HS-5 (cell line): Measurements from ENCODE around the gene CDH13.
A peak's percentile ranks its signal among the peaks of the same experiment; 100 is the strongest.

Experiments used
- DNase-seq: peaks from one replicate; pipeline ENCODE4 v3.0.0-alpha.2; 2012; ENCODE audit warnings: low read depth

The CDH13 gene

DNA sequence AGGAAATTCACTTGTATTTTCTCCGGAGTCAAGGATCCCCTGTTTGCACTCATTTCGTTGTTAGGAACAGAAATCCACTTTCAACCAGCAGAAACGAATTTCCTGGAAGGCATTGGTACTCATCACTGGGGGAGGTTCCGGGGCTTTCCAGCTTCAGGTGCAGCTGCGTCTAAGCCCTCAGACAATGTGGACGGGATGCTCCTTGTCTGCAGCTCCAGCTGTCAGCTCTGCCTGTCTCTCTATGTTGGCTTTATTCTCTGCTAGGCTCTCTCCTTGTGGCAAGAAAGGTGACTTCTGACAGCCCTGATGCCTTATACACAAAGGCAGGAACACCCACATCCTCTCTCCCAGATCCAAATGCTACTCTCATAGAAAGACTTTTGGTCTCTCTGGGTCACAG, 997.1 kb downstream of the CDH13 start:
- no peak for DNase-seq

DNA sequence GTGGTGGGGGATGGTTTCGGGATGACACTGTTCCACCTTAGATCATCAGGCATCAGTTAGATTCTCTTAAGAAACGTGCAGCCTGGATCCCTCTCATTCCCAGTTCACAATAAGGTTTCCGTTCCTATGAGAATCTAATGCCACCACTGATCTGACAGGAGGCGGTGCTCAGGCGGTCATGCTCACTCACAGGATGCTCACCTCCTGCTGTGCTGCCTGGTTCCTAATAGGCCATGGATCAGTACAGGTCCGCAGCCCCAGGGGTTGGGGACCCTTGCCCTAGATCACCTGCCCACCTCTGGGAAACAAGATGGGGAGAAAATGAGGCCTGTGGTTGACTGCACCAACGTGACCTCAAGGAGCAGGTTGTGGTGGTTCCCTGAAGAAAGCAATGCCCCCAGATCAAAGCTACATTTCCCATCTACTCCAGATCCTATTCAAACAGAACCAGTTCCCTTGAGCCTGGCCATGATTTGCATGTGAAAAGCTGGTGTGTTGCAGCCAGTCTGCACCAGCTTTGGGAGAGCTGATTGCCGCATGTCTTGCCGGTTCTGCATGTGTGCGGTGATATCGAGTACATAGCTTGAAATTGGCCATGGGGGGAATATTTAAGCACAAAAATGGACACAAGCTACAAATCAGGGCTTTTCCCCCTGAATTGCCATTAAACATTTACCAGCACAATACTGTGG, 997.8 kb downstream of the CDH13 start:
- DNase-seq = no peak

DNA sequence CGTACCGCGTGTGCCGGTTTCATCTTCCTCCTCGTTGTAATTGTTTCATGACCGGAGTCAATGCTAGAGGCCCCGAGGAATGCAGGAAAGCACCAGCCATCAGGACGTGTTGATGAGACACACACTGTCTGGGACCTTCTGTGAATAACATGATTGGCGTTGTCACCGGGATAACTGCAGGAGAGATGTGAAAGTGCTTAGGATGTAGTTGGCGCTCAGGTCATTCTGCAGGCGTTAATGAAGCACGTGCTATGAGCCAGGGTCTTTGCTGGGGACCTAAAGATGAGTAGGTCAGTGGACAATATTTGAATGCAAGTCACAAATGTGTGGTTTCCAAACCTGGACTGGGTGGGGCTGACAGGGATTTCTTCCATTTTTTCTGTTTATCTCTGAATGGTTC, 999.4 kb downstream of the CDH13 start:
- no peak for DNase-seq

DNA sequence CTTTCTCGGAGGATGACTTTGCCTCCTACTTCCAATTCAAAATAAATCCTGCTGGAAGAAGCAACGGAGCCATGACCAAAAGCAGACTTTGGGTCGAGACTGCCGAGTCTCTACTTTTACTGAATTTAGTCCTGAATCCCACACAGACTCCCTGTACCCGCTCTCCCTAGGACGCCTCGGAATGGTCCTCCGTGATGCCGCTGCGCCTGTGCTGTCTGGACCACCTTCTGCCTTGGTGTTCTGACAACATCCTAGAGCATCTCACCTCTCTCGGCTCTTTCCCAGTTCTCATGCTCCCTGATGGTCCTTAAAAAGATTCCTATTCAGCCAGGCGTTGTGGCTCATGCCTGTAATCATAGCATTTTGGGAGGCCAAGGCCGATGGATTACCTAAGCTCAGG, 999.9 kb downstream of the CDH13 start:
- DNase-seq = no peak

DNA sequence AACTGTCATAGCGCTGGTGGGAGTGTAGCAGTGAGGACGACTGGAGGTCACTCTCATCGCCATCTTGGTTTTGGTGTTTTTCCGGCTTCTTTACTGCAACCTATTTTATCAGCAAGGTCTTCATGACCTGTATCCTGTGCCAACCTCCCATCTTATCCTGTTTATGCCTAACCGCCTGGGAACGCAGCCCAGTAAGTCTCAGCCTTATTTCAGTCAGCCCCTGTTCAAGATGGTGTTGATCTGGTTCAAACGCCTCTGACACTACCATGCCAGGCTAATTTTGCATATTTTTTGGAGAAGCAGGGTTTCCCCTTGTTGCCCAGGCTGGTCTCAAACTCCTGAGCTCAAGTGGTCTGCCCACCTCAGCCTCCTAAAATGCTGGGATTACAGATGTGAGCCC, 1001.2 kb downstream of the CDH13 start:
- no peak for DNase-seq

DNA sequence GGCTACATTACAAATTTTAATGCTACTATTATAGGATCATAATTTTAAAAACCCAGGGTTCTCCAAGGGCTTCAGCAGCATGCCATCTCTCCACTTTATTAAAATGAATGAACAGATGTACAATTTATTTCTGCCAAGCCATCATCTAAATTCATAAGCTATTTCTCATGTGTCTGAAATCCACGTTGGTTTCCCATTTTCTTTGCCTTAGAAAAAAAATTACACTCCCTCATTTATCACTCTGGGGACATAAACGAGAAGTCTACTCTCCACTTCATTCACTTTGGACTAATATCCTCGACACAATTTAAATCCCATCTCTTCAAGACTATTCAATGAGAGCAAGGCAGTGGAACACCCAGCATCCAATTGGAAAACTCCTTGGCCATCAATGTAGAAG, 1002.7 kb downstream of the CDH13 start:
- DNase-seq = no peak

DNA sequence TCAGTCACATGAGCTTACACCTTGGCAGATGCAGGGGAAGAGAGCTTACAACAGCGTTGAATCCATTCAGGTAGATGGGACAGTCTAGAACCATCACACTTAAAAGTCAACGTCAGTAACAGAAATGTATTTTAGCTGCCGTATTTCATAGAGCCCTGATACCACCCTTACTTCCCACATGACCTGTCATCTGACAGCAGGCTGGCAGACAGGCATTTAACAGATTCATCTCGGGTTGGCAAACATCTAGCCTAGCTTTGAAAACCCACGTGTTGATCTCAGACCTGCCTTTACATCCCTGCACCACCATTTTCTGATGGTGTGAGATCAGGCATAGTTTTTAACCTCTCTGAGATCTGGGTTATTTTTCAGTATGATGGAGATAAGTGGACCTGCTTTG, 1003.1 kb downstream of the CDH13 start:
- no peak for DNase-seq

DNA sequence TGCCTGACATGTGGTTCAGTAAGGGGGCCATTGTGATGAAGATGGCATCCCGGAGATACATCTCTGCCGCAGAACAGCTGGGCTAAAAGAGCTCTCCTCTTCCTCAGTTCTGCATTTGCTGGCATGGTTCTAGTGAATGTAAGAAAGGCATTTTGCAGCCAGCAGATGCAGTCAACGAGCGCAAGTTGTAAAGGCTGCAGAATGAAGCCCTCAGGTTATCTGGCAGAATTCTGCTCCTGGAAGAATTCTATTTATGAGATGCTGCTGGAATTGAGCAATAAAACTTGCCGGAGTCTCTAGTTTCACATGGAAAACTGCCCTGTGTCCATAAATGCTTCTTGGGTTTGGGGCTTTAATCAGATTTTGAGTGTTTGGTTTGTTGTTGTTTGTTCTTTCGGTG, 1004.2 kb downstream of the CDH13 start:
- no peak for DNase-seq

DNA sequence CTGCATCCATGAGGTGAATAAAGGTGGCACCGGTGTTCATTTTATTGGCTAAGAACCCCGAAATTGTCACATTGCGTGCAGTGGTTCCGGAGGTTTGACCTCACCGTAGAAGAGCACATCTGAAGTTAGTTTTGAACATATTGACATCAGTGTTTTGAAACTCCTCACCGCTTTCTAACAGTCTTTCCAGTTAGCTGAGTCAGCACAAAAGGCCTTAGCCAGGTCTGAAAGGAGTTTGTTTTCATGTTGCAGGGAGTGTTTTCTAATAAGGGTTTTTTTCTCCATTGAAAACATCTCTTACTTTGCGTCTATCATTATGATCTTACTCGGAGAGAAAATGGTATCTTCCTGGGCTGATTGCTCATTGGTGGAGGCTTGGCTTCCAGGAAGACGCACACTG, 1006.5 kb downstream of the CDH13 start:
- no peak for DNase-seq

DNA sequence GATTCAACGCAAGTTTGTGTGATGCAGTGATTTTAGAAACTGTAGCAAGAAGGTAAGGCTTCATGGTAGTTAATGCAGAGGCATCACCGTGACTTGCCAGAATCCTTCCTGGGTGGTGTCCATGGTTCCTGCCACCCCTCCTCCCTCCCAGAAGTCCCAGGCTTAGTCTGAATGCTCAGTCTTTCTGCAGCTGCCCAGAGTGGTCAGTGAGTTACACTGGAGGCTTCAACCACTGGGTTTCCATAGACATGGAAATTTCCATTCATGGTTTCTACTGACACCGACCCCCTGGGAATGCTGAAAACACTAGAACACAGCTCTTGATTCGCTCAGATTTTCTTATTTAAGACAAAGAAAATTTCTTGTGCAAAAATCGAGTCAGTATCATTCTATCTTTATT, 1021.6 kb downstream of the CDH13 start:
- DNase-seq = no peak

DNA sequence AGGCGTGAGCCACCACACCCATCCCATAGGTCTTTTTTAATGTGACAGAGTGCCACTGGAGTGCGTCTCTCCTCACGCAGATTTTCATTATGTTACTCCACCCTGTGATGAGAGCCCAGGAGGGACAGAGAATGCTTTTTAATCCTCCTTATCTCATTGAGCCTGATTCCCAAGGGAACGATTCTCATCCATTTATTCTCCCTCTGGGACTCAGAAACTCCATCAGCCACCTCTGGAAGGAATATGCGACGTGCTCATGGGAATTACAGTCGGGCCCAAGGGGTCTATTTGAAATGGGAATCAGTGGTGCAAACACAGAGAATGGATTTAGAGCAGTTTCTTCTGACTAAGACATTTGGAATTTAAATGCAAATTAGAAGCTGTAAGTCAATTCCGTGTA, 1025.1 kb downstream of the CDH13 start:
- no peak for DNase-seq

DNA sequence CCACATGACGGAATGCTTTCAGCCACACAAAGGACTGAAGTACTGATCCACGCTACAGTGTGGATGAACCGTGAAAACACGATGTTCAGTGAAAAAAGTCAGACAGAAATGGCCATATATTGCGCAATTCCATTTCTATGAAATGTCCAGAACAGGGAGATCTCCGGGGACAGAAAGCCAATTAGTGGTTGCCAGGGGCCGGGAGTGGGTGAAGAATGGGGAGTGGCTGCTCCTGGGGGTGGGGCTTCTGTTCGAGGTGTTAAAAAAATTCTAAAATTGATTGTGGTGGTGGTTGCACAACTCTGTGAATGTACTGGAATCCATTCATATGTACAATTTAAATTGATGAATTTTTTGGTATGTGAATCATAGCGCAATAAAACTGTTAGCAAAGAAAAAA, 1026.2 kb downstream of the CDH13 start:
- peak; percentile 5 for DNase-seq

DNA sequence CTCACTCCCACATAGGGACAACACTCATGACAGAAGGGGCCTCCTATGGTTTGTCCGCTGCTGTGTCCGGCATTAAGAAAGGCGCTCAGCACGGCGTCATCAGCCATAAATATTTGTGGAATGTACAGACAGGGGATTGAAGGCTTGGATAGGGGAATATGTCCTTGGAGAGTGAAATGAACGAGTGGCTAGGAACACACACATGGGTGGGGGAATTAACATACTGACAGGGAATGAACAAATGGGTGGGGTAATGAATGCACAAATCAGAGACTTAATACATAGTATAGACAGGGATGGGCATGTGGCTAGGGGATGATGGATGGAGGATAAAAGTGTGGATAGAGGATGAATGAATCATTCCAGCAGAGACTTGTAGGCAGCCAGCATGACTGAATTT, 1027.0 kb downstream of the CDH13 start:
- peak; percentile 26 for DNase-seq

DNA sequence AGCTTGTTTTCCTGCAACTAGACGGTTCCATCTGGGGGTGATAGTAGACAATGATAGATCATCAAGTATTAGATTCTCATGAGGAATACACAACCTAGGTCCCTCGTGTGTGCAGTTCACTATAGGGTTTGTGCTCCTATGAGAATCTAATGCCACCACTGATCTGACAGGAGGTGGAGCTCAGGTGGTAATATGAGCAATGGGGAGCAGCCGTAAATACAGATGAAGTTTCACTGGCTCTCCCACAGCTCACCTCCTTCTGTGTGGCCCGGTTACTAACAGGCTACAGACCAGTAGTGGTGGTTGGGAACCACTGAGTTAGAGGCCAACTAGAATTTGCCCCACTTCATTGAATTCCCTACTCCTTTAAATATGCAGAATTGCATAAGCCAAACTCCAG, 1033.5 kb downstream of the CDH13 start:
- DNase-seq = no peak

DNA sequence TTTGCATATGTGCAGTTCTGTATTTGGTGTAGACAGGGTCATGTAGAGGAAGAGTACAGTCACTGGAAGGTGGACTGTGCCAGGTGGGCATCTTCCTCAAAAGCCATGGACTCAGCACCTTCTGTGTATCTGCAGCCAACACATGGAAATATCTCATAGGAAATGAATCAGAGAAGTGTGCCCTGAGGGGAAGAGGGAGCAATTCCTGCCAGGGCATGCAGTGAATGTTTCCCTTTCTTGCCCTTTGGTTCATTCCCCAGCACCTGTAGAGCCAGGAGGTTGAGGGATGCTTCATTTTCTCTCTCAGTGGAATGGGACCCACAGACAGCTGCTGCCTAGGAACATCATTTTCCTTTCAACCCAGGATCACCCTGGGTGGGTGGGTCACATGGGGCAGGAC, 1034.9 kb downstream of the CDH13 start:
- DNase-seq = no peak

DNA sequence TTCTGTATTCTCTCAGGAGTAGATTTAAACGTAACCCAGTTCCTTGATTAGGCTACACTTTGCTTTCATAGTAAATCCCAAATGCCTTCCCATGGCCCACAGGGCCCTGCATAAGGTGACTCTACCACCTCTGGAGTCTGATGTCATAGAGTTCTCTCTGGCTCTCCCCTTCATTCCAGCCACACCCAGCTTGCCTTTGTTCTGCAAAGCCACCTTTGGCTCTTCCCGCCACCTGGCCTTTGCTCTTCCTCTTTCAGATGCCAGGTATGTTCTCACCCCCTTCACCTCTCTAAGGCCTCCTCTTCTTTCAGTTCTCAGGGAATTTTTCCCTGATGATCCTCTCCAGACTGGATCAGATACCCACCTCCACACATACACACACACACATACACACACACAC, 1039.7 kb downstream of the CDH13 start:
- no peak for DNase-seq

DNA sequence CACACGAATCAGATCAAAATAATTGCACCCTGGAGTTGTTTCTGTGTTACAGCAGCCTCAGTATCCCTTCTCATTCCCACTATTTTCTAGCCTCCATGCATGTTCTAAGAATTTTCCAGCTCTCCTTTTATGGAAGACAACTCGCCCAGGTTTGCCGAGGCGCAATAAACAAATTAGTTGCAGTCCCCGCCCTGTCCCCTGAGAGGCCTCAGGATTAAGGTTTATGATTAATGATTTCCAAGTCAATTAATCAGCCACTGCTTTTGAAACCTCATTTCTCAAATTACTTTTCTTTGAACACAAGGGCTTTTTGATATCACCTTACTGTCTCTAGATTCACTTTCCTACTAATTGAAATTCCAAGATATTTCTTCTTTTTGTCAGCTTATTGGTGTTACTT, 1042.7 kb downstream of the CDH13 start:
- no peak for DNase-seq

DNA sequence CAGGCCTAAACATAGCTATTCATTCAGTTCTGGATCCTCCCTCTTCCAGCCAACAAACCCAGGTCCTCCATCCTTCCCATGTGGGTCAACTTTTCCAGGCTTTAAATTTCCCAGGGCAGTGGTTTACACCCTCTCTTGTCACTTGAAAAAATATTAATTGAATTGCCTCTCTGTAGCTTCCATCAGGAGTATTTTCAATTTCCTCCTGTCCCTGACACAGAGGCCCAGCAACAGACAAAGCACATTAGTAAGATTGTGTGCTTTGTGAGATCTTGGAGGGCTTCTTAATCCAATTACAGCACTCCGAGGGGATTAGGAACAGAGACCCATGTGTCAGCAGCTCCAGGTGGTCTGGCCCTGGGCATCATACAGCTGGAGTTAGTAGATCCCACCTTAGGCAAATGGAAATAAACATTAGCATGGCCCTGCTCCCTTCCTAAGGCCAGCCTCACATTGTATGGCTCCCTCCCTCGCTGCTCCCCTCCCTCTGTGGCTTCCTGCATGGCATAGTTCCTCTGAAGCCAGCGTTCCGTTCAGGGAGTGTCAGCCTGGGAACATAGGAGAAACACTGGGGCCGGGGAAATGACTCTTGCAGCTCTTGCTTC, 1048.3 kb downstream of the CDH13 start:
- DNase-seq = no peak

DNA sequence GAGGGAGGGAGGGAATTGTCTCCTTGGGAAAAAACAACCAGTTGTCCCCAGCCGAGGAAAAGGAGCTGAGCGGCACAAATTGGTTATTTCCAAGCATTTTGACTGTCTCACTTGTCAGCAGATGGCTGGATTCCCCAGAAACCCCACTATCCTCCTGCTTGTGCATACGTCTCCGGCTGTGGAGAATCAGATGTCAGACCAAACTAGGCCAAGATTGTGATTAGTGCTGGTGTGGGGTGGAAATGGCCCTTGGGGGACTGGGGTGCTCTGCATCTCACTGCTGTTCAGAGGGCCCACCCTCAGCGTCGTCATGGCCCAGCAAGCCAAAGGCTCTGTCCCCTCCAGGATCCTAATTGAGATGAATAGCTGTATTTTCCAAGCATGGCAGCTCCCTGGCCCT, 1049.3 kb downstream of the CDH13 start:
- no peak for DNase-seq

DNA sequence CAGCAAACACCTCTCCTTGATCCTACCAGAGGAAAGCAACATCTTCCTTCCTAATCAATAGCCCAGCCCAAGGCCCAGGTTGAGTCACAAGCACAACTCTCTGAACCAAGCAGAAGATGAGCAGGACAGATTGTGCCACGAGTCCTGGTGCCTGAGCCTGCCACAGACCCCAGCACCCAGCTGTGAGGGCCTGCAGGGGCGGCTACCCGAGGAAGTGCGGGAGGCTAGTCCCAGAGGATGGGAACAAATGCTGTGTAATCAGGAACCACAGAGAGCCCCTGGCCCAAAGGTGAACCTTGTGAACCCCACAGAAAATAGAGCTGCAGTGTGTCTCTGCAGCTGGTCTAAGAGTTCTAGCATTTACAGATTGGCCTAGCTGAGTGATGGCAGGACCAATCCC, 1054.2 kb downstream of the CDH13 start:
- no peak for DNase-seq

DNA sequence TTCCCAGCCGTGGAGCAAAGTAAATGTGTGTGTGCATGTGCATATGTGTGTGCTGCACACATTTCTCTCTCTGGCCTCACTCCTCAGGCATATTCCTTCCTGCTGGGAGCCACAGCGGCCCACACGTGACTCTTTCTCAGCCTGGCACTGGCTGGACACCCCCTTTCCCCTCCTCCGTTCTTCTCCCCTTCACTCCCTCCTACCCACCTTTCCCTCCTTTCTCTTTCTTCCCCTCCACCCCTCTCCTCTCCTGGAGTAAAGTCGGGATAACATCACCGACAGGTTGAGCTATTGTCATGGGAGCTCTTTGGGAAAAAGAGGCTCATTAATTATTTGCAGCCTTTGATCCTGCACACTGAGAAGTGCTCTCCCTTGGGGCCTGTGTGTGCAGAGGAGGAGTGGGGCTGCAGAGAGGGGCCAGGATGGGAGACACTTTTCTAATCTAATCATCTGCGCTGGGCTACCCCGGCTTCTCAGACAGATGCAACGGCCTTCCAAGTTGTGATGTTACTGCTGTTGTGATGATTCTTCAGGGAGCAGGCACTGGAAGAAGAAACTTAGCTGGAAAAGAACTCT, 1054.7 kb downstream of the CDH13 start:
- DNase-seq = no peak

DNA sequence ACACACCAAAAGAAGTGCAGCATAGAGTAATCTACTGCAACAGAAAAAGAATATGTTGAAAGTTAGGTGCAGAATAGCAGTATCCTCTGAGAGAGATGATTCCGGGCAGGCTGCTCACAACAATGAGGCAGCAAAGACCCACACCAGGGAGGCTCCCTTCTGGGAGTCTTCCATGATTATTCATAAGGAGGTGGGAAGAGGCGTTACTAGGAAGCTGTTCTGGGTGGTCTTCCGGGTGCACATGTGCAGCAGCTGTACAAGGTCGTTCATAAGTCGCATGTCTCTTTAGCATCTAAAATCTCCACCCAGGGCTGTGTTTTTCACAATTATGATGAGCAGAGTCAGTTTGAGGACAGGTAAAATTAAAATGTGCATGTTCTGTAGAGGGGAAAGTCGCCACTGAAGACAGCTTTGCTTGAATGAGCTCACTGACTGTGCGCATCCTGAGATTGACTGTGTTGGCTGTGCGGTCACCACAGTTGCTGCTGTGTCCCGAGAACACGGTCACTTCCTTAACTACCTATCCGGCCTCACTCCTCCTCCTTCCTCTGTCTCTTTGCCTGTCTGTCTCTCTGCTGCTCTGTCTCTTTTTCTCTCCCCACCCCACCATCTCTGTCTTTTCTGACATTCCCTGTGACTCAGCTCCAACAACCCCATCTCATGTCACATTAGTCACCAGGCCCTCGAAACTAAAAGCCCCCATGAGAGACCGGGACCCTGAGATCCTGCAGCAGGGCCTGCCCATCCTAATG, 1055.5 kb downstream of the CDH13 start:
- DNase-seq = no peak

DNA sequence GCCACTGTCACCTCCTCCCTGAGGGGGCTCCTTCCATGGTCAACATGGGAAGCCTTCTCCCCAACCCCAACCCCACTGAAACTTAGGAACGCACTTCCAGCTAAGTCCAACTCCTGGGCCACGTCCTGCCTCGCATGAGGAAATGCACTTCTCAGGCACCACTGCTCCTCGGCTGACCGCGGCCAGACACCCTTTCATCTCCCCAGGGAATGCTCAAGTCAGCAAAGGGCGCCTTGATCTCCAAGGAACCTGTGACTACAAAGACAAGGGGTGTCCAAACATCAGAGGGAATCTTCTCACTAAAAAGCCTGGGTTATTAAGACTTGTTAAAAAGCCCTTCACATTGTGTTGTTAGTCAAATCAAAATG, 1056.1 kb downstream of the CDH13 start:
- DNase-seq = no peak
